RCC 7860 (cell line): ENCODE data around the gene UTY.

Experiments used
- DNase-seq: peaks from one replicate; pipeline ENCODE4 v3.0.0-alpha.2; 2015; ENCODE audit warnings: low spot score
- FAIRE-seq: peaks from 2 replicates; lab custom pipeline; 2012; peaks lifted over from hg19 to GRCh38; lab: Jason Lieb, UNC

UTY gene

GRCh38 chrY:13416869-13417661, 62.8 kb downstream of the UTY start:
- DNase-seq (no peak), FAIRE-seq (no peak)

DNA sequence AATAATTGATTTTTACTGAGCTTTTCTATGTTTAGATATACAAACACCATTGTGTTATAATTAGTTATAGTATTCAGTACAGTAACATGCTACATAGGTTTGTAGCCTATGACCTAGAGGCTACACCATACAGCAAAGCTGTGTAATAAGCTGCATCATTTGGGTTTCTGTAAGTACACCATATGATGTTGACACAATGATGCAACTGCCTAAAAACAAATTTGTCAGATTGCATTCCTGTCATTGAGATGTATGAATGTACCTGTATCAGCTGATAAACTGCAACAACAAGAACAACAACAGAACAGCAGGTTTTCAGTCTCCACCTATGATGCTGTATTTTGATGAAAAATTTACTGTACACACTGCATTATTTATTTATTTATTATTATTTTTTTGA, 64.3 kb downstream of the UTY start:
- FAIRE-seq (no peak), DNase-seq (no peak)

DNA sequence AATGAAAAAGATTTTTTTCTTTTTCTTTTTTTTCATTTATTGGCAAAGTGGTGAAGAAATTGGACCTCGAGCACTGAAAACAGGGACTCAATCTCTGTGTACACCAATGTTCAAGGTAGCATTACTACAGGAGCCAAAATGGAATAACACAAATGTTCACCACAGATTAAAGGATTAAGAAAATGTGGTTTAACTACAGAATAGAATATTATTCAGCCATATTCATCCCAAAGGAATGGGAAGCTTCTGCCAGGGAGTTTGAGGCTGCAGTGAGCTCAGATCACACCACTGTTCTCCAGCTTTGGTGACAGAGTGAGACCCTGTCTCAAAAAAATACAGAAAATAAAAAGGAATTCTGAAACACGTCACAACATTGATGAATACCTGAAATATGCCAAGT, 81.0 kb downstream of the UTY start:
- DNase-seq, result no peak
- FAIRE-seq, result no peak

GRCh38 chrY:13381110-13381683, 98.6 kb downstream of the UTY start:
- no peak for FAIRE-seq
- DNase-seq, result no peak

DNA sequence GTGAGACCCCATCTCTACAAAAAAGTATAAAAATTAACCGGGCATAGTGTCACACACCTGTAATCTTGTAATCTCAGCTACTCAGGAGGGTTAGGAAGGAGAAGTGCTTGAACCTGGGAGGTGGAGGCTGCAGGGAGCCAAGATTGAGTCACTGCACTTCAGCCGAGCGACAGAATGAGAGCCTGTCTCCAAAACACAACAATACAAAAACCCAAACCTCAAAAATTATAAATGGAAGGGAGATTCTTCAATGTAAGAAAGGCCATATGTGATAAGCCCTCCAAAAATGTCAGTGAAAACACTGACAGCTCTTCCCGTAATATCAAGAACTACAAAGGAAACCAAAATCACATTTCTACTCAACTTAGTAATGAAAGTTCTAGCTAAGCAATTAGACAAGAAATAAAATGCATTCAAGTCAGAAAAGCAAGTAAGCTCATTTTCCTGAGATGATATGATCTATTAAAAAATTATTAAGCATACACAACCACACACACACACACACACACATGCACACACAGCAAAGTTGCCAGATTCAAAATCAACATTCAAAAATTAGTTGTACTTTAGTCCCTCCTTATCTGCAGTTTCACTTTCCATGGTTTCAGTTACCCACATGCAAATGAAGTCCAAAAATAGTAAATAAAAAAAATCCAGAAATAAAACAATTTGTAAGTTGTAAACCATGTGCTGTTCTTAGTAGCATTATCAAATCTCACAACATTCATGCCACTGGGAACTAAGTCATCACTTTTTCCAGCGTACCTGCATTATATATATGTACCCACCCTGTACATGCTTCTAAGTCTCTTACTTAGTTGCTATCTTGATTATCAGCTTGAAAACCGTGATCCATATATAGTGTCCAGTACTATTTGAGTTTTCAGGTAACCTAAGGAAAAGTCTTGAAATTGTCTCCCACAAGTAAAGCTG, 108.7 kb downstream of the UTY start:
- DNase-seq (no peak), FAIRE-seq (no peak)

DNA sequence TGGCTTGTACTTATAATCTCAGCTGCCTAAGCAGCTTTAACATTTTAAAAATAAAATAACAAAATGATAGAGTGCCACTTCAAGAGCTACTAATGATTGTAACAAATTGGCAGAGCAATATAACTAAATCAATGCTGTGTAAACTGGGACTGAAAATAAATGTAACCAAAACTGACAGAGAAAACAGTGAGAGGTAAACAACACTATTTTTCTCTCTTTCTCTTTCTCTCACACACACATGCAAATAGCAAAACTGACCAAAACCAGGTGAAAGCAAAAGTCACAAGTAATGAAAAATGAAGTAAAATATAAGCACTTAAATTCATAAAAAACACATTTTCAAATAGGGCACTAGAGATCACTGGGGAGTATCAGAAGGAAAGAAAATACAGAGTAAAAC, 109.6 kb downstream of the UTY start:
- FAIRE-seq (no peak), DNase-seq (no peak)

- DNase-seq, result no peak
- FAIRE-seq, result no peak
Measured at GRCh38 chrY:13368513-13368845, 111.4 kb downstream of the UTY start.

GRCh38 chrY:13363641-13364040, 116.2 kb downstream of the UTY start:
- FAIRE-seq (no peak), DNase-seq (no peak)

GRCh38 chrY:13362662-13363061, 117.2 kb downstream of the UTY start:
- FAIRE-seq (no peak), DNase-seq (no peak)

DNA sequence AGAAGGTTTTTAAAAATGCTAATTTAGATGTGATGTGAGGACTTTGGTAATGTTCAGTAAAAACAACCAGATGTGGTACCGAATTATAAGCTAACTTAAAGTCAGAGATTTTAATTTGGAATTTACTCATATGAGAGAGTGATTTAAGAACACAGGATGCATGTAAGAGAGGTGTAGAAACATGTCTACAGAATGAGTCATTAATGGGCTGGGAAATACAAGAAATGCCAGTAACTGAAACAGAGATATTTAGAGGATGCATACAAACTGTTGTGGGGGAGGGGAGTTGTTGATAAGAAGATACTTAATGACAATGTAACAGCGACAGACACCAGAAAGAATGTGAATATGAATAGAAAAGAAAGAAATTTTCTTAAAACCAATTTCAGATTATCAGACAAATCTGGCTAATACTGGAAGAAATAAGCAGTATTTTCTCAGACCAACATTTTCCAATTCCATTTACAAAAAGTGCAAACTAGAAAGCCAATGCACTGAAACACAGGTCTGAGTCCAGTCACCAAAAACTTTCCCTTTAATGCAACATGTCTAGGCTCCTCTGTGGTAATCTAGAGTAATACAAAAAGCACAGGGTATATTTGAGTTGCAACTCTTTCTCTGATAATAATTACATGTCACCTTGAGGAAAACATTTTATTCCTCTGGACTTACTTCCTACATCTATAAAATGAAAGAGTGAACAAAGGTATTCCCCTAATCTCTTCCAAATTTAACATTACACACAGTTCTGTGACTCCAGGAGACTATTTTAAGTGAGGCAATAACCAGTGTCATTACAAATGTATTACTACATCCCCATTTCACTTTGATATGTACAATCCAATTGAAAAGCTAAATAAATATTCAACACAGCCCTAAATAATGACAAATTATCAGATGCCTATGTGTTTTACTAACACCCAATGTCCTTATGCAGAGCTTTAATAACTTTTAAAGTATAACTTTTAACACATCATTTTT, 117.9 kb downstream of the UTY start:
- peak; percentile 9 for DNase-seq
- peak; percentile 48 for FAIRE-seq

- DNase-seq, result peak; percentile 7
- FAIRE-seq, result peak; percentile 67
Measured at GRCh38 chrY:13351443-13351842, 128.4 kb downstream of the UTY start.

GRCh38 chrY:13347106-13347505, 132.7 kb downstream of the UTY start:
- FAIRE-seq (no peak), DNase-seq (no peak)

DNA sequence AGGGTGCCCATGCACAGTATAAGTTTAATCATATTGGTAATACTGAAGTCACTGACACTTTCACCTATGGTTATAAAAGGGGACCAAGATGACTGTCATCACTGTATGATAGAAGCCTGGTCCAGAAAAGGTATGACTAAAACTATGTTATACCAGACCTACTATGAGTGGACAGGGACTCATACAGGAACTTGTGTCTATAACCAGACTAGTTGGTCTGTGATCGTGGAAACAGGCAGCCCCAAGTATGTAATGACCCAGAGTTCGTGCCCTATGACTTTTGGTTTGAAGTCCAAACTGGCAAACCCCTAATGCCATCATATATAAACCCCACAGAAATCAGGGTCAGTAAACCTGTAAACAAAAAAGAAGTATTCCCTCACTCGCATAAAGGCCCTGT, 134.3 kb downstream of the UTY start:
- FAIRE-seq (no peak), DNase-seq (no peak)

- FAIRE-seq (no peak), DNase-seq (peak; percentile 12)
Measured at GRCh38 chrY:13343307-13343946, 136.4 kb downstream of the UTY start.

- DNase-seq (no peak), FAIRE-seq (no peak)
Measured at GRCh38 chrY:13339939-13340338, 139.9 kb downstream of the UTY start.

DNA sequence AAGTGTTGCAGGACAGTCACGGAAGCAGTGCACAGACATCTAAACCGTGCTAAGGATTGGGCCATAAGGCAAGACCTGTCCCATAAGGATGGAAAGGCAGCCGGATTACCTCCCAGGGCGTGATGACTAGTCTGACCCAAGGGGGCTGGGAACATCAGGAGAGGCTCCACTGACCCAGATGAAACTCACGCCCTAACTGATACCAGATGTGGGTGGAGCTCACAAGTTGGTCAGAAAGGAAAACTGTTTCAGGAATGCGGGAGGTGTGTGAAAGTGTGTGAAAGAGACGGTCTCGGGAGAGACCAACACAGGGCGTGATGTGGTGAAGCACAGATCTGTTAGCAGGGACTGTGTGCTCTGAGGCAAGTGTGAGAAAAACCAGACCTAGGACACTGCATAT, 140.5 kb downstream of the UTY start:
- DNase-seq, result no peak
- no peak for FAIRE-seq

DNA sequence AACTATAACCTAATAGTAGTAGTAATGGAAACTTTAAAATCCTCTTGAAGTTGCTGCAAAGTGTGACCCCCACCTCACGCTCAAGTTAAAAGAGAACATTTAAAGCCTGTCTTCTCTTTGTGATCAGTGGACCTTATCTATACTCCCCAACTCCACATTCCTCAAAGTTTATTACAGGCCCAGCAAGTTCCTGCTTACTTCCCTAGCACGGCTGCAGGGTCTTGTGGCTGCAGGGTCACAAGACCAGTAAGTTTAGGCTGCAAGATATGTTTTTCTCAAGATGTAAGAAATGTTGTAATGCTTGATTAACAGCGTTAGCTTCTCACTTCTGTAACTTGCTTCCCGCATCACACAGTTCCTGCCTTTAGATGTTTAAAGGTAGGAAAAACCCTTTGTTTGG, 141.1 kb downstream of the UTY start:
- FAIRE-seq (no peak), DNase-seq (no peak)

DNA sequence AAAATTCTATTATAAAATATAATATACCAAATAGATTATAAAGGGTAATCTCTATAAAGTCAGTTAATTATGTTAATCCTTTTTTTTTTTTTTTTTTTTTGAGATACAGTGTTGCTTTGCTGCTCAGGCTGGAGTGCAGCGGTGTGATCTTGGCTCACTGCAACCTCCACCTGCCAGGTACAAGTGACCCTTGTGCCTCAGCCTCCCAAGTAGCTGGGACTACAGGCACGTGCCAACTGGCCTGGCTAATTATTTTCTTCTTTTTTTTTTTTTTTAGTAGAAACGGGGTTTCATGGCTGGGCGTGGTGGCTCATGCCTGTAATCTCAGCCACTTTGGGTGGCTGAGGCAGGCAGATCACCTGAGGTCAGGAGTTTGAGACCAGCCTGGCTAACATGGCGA, 141.9 kb downstream of the UTY start:
- no peak for DNase-seq
- FAIRE-seq, result no peak

DNA sequence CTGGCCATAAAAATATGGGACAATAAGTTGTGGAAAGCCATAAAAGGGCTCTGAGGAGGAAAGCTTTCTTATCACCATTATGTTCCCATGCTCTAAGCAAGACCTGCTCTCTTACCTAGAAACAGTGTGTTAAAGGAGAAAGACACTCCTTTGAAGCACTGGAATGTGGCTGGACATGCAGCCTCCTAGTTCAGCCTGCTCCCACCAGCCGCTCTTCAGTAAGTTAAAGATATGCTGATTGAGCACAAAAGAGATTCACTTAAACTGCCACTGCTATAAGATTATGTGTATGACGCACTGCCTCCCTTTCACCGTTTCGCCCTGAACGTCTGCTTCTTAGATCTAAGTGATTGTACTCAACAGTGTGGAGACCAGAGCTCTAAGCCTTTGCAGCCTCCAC, 146.0 kb downstream of the UTY start:
- FAIRE-seq (no peak), DNase-seq (no peak)

DNA sequence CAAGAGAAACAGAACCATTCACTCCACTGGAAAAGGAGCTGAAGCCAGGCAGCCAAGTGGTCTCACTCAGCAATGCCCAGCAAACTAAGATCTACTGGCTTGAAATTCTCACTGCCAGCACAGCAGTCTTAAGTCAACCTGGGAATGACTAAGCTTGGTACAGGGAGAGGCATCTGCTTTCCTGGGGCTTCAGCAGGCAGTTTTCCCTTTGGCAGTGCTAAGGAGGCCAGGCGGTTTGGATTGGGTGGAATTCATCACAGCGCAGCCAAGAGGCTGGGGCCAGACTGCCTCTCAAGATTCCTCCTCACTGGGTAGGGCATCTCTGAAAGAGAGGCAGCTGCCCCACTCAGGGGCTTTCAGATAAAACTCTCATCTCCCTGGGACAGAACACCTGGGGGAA, 149.2 kb downstream of the UTY start:
- no peak for DNase-seq

More for the DNA sequence above, 149.2 kb downstream of the UTY start:
- FAIRE-seq, result no peak
